PC-3 (cell line): Measurements from ENCODE around the gene RIT2.

Experiments used
- EZH2 ChIP-seq: fragments of 300-600 bp; sonication (generic); IDR thresholded peaks from one replicate; pipeline ENCODE4 v1.6.1; 2017; ENCODE audit warnings: antibody characterized with exemption, mild to moderate bottlenecking, low read length; ENCODE audit not compliant: unreplicated experiment
- EZH2phosphoT487 ChIP-seq: fragments of 300-600 bp; sonication (generic); IDR thresholded peaks from 2 replicates; pipeline ENCODE4 v1.6.1; 2018; ENCODE audit warnings: mild to moderate bottlenecking, antibody characterized with exemption, low read length, borderline replicate concordance
- TF ChIP-seq, protein P1 (sequence below): fragments of 300-600 bp; sonication (generic); conservative IDR thresholded peaks from 2 replicates; pipeline ENCODE4 v1.5.1; 2017; ENCODE audit warnings: antibody characterized with exemption, low read depth, mild to moderate bottlenecking, low read length

DNA sequence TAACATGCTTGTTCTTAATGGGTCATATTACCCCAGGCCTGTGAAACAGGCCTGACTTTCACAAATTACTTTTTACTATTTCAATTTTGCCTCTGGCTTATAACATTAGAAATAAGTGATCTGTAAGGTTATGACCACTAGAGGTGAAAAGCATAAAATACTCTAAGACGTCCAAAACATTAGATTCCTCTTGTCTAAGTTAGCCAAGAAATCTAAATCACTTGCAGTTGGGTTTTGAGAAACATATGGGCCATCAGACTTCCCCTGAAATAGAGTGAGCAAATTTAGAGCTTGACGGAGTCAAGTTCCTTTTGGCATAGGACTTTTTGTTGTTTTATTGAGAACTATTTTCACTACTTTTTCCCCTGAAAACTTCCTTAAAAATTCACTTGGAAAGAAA lies 32.7 kb upstream of the RIT2 start:
- no peak for TF ChIP-seq EZH2
- TF ChIP-seq, protein P1, sequence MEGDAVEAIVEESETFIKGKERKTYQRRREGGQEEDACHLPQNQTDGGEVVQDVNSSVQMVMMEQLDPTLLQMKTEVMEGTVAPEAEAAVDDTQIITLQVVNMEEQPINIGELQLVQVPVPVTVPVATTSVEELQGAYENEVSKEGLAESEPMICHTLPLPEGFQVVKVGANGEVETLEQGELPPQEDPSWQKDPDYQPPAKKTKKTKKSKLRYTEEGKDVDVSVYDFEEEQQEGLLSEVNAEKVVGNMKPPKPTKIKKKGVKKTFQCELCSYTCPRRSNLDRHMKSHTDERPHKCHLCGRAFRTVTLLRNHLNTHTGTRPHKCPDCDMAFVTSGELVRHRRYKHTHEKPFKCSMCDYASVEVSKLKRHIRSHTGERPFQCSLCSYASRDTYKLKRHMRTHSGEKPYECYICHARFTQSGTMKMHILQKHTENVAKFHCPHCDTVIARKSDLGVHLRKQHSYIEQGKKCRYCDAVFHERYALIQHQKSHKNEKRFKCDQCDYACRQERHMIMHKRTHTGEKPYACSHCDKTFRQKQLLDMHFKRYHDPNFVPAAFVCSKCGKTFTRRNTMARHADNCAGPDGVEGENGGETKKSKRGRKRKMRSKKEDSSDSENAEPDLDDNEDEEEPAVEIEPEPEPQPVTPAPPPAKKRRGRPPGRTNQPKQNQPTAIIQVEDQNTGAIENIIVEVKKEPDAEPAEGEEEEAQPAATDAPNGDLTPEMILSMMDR, result no peak
- no peak for TF ChIP-seq EZH2phosphoT487
